Measurements from ENCODE around the gene MED13.
"Not testable (repeated sequence)": the region's sequence is repeated elsewhere in the genome, so short reads cannot be mapped to it uniquely, and the experiment has no call there.

Gene MED13

DNA sequence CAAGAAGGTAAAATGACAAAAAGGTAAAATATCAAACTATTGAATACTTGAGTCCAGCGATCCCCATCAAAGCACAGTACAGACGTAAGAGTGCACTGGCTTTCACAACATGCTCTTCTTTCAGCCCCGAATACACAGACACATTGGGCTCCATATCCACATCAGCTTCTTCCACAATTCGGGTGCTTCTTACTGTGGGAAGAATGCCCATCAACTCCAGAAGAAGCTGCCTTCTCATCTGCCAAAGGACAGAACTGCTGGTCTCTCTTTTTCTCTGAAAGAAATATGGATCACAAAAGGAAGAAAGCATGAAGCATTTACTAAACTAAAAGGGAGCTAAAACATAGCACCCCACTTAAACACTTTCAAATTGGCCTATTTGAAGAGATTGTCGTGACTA lies 157.7 kb downstream of the MED13 start:
- ATAC-seq (no peak), DNase-seq (no peak)

DNA sequence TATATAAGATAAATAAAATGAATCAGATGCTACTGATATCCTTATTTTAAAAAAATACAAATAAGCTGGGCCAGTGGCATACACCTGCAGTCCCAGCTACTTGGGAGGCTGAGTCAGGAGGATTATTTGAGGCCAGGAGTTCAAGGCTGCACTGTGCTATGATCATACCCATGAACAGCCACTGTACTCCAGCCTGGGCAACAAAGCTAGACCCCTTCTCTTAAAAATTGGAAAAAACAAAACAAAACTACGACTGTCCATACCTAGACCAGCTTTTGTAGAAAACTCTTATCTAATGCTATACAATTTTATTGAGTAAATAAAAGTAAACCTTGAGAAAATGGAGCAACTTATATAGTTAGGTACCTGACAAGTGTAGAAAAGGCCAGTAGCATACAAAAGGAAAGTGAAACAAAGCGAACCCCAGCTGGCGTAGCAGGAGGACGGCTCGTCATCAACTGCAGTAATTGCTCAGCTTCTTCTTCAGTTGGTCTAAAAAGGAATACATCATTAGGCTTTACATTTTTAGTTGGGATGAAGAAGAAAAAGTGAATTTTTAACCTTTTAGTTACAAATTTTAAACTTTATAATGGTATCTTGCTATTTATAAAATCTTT lies 160.9 kb downstream of the MED13 start:
- ATAC-seq, result peak; percentile 69
- peak; percentile 8 for DNase-seq

- ATAC-seq (no peak), DNase-seq (no peak)
Measured at GRCh38 chr17:61903251-61903650, 161.8 kb downstream of the MED13 start.

DNA sequence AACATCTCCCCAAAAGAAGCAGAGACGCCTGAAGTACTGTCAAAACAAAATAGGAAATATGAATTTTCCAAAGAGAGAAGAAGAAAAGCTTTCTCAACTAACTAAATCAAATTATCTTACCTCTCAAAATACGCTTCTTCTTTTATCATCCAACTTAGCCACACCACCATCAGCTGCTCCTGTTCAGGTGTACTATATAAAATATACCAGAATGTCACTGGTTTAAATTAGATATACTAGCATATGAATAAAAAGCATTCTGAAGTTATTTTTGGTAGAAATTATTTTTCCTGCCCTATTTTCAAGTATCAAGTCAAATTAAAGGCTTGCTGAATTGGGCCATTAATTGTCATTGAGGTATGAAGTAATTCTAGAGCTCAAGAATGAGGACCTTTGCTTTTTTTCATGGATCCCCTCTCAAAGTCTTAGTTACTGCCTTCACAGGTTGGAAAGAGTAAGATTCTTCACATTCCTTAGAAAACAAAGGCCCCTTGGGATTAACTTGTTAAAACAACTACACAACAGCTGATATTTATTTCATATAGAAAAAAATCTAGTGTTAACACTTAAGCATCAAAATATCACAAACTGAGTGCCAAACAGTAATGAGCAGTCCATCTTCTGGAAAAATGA lies 167.4 kb downstream of the MED13 start:
- no peak for ATAC-seq
- no peak for DNase-seq

GRCh38 chr17:61895391-61895790 lies 169.7 kb downstream of the MED13 start:
- ATAC-seq (no peak), DNase-seq (no peak)

GRCh38 chr17:61894310-61894709 lies 170.8 kb downstream of the MED13 start:
- DNase-seq, ATAC-seq: not testable (repeated sequence)

Data from stimulated activated naive CD8-positive, alpha-beta T cell treated with anti-CD3 and anti-CD28 coated beads, Interleukin-15, Interleukin-2, amounts not matched to agents 100 U/mL and 50 U/mL, for 24 hours (primary cell).